Measurements from ENCODE around the gene KAZN. TPM values are rescaled to one million over a fixed set of nuclear protein-coding genes. Genes with fewer than 3 reads are reported as not detected.
A peak's percentile ranks its signal among the peaks of the same experiment; 100 is the strongest.

KAZN gene
- total RNA-seq, 1 donor: 3.9 TPM

- H3K4me3 ChIP-seq (ENCODE audit: low read depth, low read length): no peak overlapping the region
- TF ChIP-seq, protein P1, sequence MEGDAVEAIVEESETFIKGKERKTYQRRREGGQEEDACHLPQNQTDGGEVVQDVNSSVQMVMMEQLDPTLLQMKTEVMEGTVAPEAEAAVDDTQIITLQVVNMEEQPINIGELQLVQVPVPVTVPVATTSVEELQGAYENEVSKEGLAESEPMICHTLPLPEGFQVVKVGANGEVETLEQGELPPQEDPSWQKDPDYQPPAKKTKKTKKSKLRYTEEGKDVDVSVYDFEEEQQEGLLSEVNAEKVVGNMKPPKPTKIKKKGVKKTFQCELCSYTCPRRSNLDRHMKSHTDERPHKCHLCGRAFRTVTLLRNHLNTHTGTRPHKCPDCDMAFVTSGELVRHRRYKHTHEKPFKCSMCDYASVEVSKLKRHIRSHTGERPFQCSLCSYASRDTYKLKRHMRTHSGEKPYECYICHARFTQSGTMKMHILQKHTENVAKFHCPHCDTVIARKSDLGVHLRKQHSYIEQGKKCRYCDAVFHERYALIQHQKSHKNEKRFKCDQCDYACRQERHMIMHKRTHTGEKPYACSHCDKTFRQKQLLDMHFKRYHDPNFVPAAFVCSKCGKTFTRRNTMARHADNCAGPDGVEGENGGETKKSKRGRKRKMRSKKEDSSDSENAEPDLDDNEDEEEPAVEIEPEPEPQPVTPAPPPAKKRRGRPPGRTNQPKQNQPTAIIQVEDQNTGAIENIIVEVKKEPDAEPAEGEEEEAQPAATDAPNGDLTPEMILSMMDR (IDR thresholded peaks at IDR 0.05; ENCODE audit: insufficient read depth, low read length): no peak
- no peak for DNase-seq (ENCODE audit: low read depth)
Measured at GRCh38 chr1:15023976-15024375, 425.5 kb downstream of the KAZN start.

DNA sequence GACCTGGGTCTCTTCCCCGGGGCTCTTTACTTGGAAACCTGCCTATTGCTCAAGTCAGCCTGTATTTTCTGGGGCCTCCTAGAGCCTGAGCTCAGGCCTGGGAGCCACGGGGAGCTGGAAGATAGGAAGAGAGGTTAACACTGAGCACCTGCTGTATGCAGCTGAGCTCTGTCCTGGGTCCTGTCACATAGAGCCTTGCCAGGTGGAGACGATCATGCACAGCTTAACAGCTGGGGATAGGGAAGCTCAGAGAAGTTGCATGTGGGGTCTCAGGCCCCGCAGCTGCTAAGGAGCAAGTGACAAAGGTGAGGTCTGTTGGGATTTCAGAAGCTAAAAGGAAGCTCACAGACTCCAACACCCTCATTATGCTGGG, 427.6 kb downstream of the KAZN start:
- TF ChIP-seq, protein P1 (IDR thresholded peaks at IDR 0.05; ENCODE audit: insufficient read depth, low read length): no peak

GRCh38 chr1:15027515-15027986, 429.1 kb downstream of the KAZN start:
- TF ChIP-seq, protein P1 (IDR thresholded peaks at IDR 0.05; ENCODE audit: insufficient read depth, low read length): peak; percentile 89
- H3K4me3 ChIP-seq (ENCODE audit: low read depth, low read length): no peak overlapping the region
- peak; percentile 73 for DNase-seq (ENCODE audit: low read depth)

More for the DNA sequence above, 427.6 kb downstream of the KAZN start:
- no peak for DNase-seq (ENCODE audit: low read depth)
- H3K4me3 ChIP-seq (ENCODE audit: low read depth, low read length): no peak overlapping the region

- TF ChIP-seq, protein P1 (IDR thresholded peaks at IDR 0.05; ENCODE audit: insufficient read depth, low read length): no peak
- peak; percentile 89 for DNase-seq (ENCODE audit: low read depth)
- no peak overlapping the region for H3K4me3 ChIP-seq (ENCODE audit: low read depth, low read length)
Measured at GRCh38 chr1:15028102-15028501, 429.6 kb downstream of the KAZN start.

GRCh38 chr1:15028616-15029015, 430.1 kb downstream of the KAZN start:
- H3K4me3 ChIP-seq (ENCODE audit: low read depth, low read length): no peak overlapping the region
- TF ChIP-seq, protein P1 (IDR thresholded peaks at IDR 0.05; ENCODE audit: insufficient read depth, low read length): no peak
- no peak for DNase-seq (ENCODE audit: low read depth)

DNA sequence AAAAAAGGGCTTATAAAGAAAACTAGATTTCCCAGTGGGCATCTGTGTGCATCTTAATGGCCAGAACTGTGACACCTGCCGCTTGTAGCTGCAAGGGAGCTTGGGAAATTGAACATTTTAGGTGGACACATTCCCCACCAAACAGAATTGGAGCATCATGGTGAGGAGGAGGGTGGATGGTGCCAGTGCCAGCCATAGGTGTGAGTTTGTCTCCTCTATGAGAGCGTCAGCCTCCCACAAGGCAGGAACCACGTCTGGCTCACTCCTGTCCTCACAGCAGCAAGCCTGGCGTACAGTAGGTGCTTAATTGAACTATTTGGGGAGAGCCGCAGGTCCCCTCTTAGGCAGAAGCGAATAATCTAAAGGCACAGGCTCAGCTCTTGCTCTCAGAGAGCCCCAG, 430.6 kb downstream of the KAZN start:
- TF ChIP-seq, protein P1 (IDR thresholded peaks at IDR 0.05; ENCODE audit: insufficient read depth, low read length): no peak
- H3K4me3 ChIP-seq (ENCODE audit: low read depth, low read length): no peak overlapping the region
- DNase-seq (ENCODE audit: low read depth): no peak

- TF ChIP-seq, protein P1 (IDR thresholded peaks at IDR 0.05; ENCODE audit: insufficient read depth, low read length): no peak
Measured at GRCh38 chr1:15029786-15030185, 431.3 kb downstream of the KAZN start.

More at GRCh38 chr1:15029786-15030185, 431.3 kb downstream of the KAZN start:
- no peak overlapping the region for H3K4me3 ChIP-seq (ENCODE audit: low read depth, low read length)
- no peak for DNase-seq (ENCODE audit: low read depth)

Data from fibroblast of the aortic adventitia (primary cell).